GM19452 (cell line): ENCODE data around the gene ABTB2.
"Not testable (repeated sequence)": the region's sequence is repeated elsewhere in the genome, so short reads cannot be mapped to it uniquely, and the experiment has no call there.

ENCODE experiments used
- ATAC-seq: cut with Tn5 transposase; IDR thresholded peaks from one replicate; pipeline ENCODE4 v1.9.1; 2021; ENCODE audit not compliant: unreplicated experiment

Gene ABTB2

GRCh38 chr11:34218756-34219155 lies 139.1 kb downstream of the ABTB2 start:
- not testable (repeated sequence) for ATAC-seq

DNA sequence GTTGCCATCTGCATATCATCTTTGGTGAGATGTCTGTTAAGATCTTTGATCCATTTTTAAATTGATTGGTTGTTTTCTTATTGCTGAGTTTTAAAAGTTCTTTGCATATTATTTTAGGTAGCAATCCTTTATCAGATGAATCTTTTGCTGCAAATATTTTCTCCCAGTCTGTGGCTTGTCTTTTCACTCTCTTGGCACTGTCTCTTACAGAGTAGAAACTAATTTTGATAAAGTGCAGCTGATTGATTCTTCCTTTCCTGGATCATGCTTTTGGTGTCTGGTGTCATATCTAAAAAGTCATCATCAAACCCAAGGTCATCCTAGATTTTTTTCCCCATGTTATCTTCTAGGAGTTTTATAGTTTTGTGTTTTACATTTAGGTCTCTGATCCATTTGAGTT lies 139.7 kb downstream of the ABTB2 start:
- no peak for ATAC-seq

DNA sequence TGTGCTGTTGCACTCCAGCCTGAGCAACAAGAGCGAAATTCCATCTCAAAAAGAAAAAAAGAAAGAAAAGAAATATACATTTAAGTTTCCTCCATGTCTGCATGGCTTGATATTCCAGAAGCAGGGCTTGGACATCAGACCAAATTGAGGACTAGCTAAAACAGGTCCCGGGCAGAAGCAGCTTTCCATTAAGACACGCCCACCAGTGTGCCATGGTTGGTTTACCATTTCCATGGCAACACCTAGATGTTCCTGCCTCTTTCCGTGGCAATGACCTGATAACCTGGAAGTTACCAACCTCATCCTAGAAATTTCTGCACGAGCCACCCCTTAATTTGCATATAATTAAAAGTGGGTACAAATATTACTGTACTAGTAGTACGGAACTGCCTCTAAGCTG lies 141.1 kb downstream of the ABTB2 start:
- ATAC-seq = no peak

- ATAC-seq = no peak
These were observed 141.9 kb downstream of the ABTB2 start for GRCh38 chr11:34215806-34216453.

DNA sequence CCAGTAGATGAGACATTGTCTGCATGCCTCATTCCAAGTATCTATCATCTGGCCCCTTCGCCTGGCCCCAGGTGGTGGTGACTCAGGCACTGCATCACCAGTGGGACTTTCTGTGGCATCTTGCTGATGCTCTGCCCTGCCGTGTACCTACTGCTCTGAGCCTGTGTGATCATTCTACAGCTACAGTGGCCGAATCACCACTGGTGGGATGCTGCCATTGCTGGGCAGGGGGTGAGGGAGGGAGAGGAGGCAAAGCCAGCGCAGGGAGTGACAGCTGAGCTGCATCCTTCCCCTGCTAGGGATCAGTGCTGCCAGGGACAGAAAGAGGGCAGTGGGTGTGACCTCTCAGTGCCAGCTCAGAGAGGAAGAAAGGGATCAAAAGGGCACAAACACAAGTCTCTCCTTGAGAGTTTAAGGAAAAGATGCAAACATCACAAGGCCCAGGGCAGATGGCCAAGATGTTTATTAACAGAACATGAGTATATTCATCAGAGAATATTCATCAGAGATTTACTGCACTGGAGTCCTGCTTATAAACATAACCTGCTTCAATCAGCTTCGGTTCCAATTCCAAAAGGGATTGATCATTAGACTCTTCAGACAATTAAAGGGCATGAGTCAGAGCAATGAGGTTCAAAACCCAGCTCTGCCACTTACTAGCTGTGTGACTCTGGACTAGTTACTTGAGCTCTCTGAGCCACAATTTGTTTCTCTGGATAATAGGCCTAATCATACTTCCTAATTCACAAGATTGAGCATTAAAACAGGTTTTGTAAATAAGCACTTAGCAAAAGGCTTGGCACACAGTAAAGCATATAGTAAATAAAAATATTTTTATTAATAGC lies 142.6 kb downstream of the ABTB2 start:
- ATAC-seq = peak; percentile 60

- no peak for ATAC-seq
These were observed 144.4 kb downstream of the ABTB2 start for GRCh38 chr11:34213366-34213765.

- no peak for ATAC-seq
These were observed 145.2 kb downstream of the ABTB2 start for GRCh38 chr11:34212566-34212965.

GRCh38 chr11:34209809-34210208 lies 148.0 kb downstream of the ABTB2 start:
- ATAC-seq = no peak

DNA sequence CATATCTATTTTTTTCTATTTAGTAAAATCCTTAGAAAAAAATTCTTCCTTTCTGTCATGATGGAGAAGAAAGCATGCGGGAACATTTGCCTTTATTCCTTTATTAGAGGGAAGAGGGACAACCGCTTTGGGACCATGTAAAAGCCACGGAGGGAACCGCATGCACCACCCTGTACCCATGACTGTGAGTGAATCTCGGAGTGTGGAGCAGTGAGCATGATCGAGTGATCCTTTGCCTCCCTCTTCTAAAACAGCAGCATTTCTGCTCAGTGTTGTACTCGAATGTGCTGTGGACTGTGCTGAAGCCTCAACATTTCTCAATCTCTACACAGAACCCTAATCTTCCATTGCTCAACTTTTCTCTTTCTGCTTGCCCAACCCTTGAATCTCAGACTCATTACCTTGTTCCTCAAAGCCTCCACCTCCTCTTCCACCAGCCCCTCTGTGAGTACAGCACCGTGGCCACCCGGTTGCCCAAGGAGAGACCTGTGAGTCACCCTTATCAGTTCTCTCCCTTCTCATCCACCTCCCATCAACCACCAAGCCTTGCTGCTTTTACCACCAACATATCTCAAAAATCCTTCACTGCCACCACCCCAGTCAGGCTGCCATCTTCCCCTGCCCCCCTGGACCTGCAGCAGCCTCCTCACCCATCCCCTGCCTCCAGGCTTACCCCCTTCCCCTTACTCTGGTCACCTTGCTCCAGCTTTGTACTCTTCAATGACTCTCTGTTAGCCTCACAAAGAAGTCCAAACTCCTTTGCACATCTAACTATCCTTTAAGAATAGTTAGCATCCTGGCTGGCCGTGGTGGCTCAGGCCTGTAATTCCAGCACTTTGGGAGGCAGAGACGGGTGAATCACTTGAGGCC lies 149.3 kb downstream of the ABTB2 start:
- no peak for ATAC-seq

DNA sequence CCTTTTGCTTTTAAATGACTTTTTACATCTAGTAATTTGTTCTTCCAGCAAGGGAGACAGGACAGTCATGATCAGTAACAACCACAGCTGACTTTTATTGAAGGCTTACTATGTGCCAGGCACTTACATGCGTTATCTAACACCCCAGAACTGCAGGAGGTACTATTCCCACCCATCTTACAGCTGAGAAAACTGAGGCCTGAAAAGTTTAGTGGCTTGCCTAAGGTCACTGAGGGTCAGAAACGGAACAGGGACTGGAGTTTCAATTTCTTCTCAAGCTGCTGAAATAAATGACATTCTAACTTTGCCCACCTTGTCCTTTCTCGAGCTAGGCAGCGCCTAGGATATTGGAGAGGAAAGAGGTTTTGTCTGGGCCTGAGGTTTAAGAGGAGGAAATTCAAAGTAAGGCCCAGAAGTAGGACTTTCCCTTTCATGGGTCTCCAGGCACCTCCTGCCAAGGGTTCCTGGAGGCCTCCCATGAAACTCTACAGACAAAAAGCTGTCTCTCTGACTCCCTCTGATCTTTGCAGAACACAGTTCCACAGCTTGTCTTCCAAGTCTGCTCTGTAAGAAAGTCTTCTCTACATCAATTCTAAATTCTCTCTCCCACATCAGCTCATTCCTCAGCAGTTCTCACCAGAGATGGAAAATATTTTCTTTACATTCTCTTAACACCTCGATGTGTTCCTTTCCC lies 150.2 kb downstream of the ABTB2 start:
- ATAC-seq = no peak

DNA sequence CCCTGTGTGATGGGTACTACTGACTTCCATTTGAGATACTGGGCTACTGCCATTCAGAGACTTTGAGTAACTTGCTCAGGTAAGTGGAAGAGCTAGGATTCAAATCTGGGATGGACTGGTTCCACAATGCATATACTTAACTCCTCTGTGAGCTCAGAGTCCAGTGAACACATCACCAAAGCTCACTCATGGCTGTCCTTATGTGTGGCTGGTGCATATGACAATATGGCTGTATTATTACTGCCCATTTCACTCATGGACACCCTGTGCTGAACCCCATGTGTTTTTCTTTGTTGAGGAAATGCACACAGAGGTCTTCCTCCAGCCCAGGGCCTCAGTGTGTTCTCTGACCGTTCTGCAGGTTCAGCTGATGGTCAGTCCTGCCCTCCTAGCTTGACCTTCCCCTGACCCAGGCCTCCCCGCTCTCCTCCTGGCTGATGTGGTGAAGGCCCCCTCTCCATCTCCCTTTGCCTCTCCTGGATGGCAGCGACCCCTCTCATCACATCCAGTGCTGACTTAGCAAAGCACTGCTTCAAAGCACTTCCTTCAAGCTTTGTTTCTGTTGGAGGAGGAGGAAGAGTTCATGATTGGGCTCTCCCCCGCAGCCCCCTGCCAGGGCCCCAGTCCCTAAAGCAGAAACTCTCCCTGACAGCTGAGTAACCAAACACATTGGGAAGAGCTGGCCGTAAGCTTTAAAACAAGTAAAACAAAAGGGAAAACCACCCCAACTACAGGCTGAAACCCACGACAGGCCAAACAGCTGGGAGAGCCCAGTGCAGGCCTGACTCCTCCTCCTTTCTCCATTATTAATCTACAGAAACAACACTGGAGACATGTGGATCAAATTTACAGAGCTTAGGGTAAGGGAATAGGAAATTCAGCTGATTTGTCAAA lies 151.2 kb downstream of the ABTB2 start:
- ATAC-seq = no peak

- ATAC-seq = no peak
These were observed 152.3 kb downstream of the ABTB2 start for GRCh38 chr11:34205326-34206035.

GRCh38 chr11:34204396-34205279 lies 153.2 kb downstream of the ABTB2 start:
- ATAC-seq = no peak

DNA sequence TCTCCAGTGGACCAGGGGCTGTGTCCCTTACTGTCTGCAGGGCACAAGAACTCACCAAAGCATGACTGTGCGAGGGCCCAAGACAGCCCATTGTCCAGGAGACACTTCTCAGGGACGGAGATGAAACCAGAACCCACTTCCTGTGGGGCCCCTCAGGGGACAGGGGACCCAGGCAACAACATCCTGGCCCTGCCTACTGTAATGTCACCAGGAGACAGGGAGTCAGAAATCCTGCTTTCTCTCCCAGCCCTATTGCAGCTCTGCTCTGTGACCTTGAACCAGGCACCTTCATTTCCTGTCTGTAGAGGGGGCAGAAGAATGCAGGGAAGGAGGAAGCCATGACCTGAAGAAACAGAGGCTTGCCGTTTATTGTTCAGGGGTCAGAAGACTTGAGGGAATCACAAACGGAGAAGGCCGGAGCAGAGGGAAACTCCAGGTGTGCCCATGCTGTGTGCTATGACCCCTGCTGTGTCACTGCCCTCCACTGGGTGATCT lies 154.4 kb downstream of the ABTB2 start:
- no peak for ATAC-seq

- ATAC-seq = no peak
These were observed 156.7 kb downstream of the ABTB2 start for GRCh38 chr11:34201129-34201528.

GRCh38 chr11:34199525-34199924 lies 158.3 kb downstream of the ABTB2 start:
- no peak for ATAC-seq

DNA sequence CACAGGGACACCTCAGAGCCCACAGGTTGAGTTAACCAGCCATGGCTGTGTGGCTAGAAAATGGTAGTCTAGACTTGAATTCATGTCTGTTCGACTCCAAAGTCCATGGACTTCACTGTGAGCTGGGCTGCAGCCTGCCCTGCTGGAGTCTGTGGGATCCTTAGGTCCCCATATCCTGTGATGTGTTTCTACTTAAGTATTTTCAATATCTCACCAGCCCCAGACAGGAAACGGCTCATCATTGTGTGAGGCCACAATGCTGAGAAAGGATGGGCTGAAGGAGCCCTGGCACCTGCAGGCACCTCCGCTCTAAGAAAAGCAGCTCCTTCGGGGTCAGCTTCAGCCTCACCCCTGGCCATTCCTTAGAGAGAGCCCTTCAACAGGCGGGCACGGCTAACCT lies 159.3 kb downstream of the ABTB2 start:
- ATAC-seq = no peak

DNA sequence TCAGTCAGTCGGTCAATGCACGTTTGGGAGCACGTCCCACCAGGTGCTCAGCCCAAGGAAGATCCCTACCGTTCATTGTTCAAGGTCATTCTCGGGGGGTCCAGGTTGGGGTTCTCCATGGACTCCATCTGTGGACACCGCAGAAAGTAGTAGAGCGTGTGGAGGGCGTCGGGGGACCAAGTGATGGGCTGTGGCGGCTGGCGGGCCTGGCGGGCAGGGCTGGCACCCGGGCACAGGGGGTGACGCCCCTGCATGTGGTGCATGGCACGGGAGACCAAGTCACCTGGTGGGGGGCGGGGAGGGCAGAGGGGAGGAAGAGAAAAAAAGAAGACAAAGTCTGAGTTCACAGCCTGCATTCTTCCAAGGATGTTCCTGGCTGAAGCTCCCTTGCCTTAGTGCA lies 160.6 kb downstream of the ABTB2 start:
- no peak for ATAC-seq
